GM23248 (cell line): ENCODE data around the gene ZDHHC14. TPM values are rescaled to one million over a fixed set of nuclear protein-coding genes. Genes with fewer than 3 reads are reported as not detected.

Experiments used
- DNase-seq: peaks from one replicate; pipeline ENCODE4 v3.0.0-alpha.2; 2015
- H2AFZ ChIP-seq: fragments of 200-600 bp; sonication (generic); 2 replicates; pipeline ENCODE4 v1.6.1; 2016; ENCODE audit warnings: antibody characterized with exemption
- H3F3A ChIP-seq: fragments of 200-600 bp; sonication (generic); 2 replicates; pipeline ENCODE4 v1.6.1; 2016; ENCODE audit warnings: mild to moderate bottlenecking, antibody characterized with exemption, mixed run types; ENCODE audit not compliant: insufficient read depth
- H3K27ac ChIP-seq: fragments of 200-600 bp; sonication (generic); 2 replicates; pipeline ENCODE4 v1.5.1; 2016; ENCODE audit warnings: mild to moderate bottlenecking
- H3K27me3 ChIP-seq: fragments of 200-600 bp; sonication (generic); replicated peaks from 2 replicates; pipeline ENCODE4 v1.6.1; 2016; ENCODE audit warnings: mild to moderate bottlenecking; ENCODE audit not compliant: insufficient read depth
- H3K36me3 ChIP-seq: fragments of 200-600 bp; sonication (generic); 2 replicates; pipeline ENCODE4 v1.6.1; 2016; ENCODE audit warnings: low read depth, mild to moderate bottlenecking
- H3K4me1 ChIP-seq: fragments of 200-600 bp; sonication (generic); 2 replicates; pipeline ENCODE4 v1.6.1; 2016; ENCODE audit warnings: mild to moderate bottlenecking; ENCODE audit not compliant: insufficient read depth
- H3K4me2 ChIP-seq: fragments of 200-600 bp; sonication (generic); one replicate; pipeline ENCODE4 v1.6.1; 2016; ENCODE audit warnings: mild to moderate bottlenecking; ENCODE audit not compliant: unreplicated experiment
- H3K4me3 ChIP-seq: fragments of 200-600 bp; sonication (generic); 2 replicates; pipeline ENCODE4 v1.5.1; 2016; ENCODE audit warnings: mild to moderate bottlenecking
- H3K79me2 ChIP-seq: fragments of 200-600 bp; sonication (generic); 2 replicates; pipeline ENCODE4 v1.6.1; 2016; ENCODE audit warnings: mild to moderate bottlenecking; ENCODE audit not compliant: insufficient read depth
- H3K9ac ChIP-seq: fragments of 200-600 bp; sonication (generic); 2 replicates; pipeline ENCODE4 v1.6.1; 2016; ENCODE audit warnings: mild to moderate bottlenecking
- H3K9me2 ChIP-seq: fragments of 200-600 bp; sonication (generic); 2 replicates; pipeline ENCODE4 v1.6.1; 2016; ENCODE audit warnings: mixed run types, mild to moderate bottlenecking, moderate library complexity; ENCODE audit not compliant: insufficient read depth
- H3K9me3 ChIP-seq: fragments of 200-600 bp; sonication (generic); one replicate; pipeline ENCODE4 v1.6.1; 2017; ENCODE audit warnings: low read depth
- H4K20me1 ChIP-seq: fragments of 200-600 bp; sonication (generic); 2 replicates; pipeline ENCODE4 v1.6.0; 2016; ENCODE audit not compliant: insufficient read depth
- EZH2 ChIP-seq: fragments of 200-600 bp; sonication (generic); IDR thresholded peaks from 2 replicates; pipeline ENCODE4 v1.6.1; 2018; ENCODE audit warnings: antibody characterized with exemption, mild to moderate bottlenecking; ENCODE audit not compliant: insufficient read depth, poor library complexity, severe bottlenecking
- EZH2phosphoT487 ChIP-seq: fragments of 200-600 bp; sonication (generic); IDR thresholded peaks from 2 replicates; pipeline ENCODE4 v1.6.1; 2018; ENCODE audit warnings: antibody characterized with exemption, moderate library complexity, mild to moderate bottlenecking, low read depth; ENCODE audit not compliant: insufficient read depth
- whole genome bisulfite sequencing, 2 experiments: methylation state at CpG; one replicate each; pipeline ENCODE4 v1.1.6; 2015 to 2017; ENCODE audit warnings: low lambda C conversion rate in 2 of 2, low coverage in 1 of 2; ENCODE audit errors: missing lambda C conversion rate in 2 of 2; 5-methylcytosine and 5-hydroxymethylcytosine counted together
- in situ Hi-C: fragments of 300-500 bp; cut with MboI; formaldehyde crosslinking; loops from 2 replicates; pipeline ENCODE4 v1.15.0; 2020
- polyA plus RNA-seq: library from polyadenylated mRNA; unstranded; fragments of >200 nt; fragmentation: Nextera tagmentation; extraction: Ambion mirVana; gene quantifications from 2 replicates; pipeline ENCODE4 v1.2.1, GENCODE V29; 2016
- total RNA-seq: library from RNA; depleted of rRNA; stranded (reverse); fragments of >200 nt; shearing (Covaris generic); gene quantifications from 2 replicates; pipeline ENCODE4 v1.2.3, GENCODE V29; 2014

ZDHHC14 gene
- total and polyA plus RNA-seq, 2 experiments from 2014 or later: 1.4 to 4.5 TPM

- Histone ChIP-seq H3K79me2 (no peaks in the 10 kb centered on the region), H3K9ac (no peak overlapping the region), H3K27ac (no peak overlapping the region), H3K9me3 (no peaks in the 10 kb centered on the region), H3K4me3 (no peak overlapping the region), H3K9me2 (no peaks in the 10 kb centered on the region), H4K20me1 (no peaks in the 10 kb centered on the region), H3K36me3 (no peaks in the 10 kb centered on the region), H3F3A (no peaks in the 10 kb centered on the region), H3K4me2 (no peak overlapping the region), H3K4me1 (no peaks in the 10 kb centered on the region), H3K27me3 (no peaks in the 10 kb centered on the region), H2AFZ (no peak overlapping the region)
- no peak for DNase-seq
- in situ Hi-C loops: no loop called here
- 92 to 96% methylated on average over 10 of the region's 10 CpGs for WGBS, 2 experiments
- TF ChIP-seq EZH2: no peak
- no peak for TF ChIP-seq EZH2phosphoT487
Observed at GRCh38 chr6:157493576-157493975, 112.6 kb downstream of the ZDHHC14 start.

DNA sequence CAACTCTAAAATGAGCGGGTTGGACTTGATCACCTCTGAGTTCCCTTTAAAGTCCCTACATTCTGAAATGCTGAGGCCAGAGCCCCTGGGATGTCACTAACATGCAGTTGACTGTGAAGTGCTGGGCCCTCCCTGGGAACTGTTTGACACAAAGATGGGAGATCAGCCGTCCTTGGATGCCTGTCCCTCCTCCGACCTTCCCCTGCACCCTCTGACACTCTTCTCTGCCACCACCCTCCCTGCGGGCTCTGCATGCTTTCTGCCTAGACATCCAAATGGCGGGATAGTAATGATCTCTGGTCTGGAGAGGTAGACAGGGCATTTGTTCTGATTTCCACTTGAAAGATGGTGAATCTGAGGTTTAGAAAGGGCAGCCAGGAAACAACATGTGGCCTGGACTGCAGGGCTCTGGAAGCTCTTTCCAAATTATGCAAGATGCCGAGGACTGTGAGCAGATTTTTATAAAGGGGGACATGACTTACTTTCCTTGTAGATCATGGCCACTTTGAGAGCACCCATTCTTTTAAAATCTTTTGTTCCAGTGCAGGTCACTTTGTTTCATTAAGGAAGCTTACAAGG lies 113.2 kb downstream of the ZDHHC14 start:
- Histone ChIP-seq H3K4me1 (no peaks in the 10 kb centered on the region), H3F3A (no peaks in the 10 kb centered on the region), H3K4me2 (no peak overlapping the region), H2AFZ (no peak overlapping the region), H4K20me1 (no peaks in the 10 kb centered on the region), H3K4me3 (no peak overlapping the region), H3K9me3 (no peaks in the 10 kb centered on the region), H3K9ac (no peak overlapping the region), H3K36me3 (no peaks in the 10 kb centered on the region), H3K27me3 (no peaks in the 10 kb centered on the region), H3K79me2 (no peaks in the 10 kb centered on the region), H3K27ac (no peak overlapping the region), H3K9me2 (no peaks in the 10 kb centered on the region)
- in situ Hi-C loops: no loop called here
- 69 to 73% methylated on average over 6 of the region's 6 CpGs for WGBS, 2 experiments
- DNase-seq: no peak
- TF ChIP-seq EZH2 (no peak), EZH2phosphoT487 (no peak)

DNA sequence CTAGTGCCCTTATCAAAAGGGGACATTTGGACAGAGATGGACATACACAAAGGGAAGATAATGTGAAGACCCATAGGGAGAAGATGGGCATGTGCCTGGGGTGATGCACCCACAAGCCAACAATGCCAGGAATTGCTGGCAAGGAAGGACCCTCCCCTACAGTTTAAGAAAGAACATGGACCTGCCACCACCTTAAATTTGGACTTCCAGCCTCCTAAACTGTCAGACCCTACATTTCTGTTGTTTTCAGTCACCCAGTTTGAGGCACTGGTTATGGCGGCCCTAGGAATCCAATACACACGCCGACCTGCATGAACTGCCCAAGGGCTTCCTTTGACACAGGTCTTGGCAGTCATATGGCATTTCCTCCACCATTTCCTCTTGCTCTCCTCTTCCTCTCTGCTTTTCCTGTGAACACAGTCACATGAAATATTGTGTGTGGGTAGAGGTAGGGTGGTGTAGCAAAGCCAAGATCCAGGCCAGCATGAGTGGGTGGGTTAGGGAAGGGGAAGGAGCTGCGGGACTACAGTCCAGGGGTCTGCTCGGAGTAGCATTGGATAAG lies 115.6 kb downstream of the ZDHHC14 start:
- no peak for TF ChIP-seq EZH2
- TF ChIP-seq EZH2phosphoT487: no peak
- Histone ChIP-seq H3K4me2 (no peak overlapping the region), H3K9ac (no peak overlapping the region), H3K27ac (no peak overlapping the region), H4K20me1 (no peaks in the 10 kb centered on the region), H3F3A (no peaks in the 10 kb centered on the region), H3K9me2 (no peaks in the 10 kb centered on the region), H3K36me3 (no peaks in the 10 kb centered on the region), H3K4me3 (no peak overlapping the region), H3K4me1 (no peaks in the 10 kb centered on the region), H2AFZ (no peak overlapping the region), H3K9me3 (no peaks in the 10 kb centered on the region), H3K27me3 (no peaks in the 10 kb centered on the region), H3K79me2 (no peaks in the 10 kb centered on the region)
- 97 to 98% methylated on average over 5 of the region's 5 CpGs for WGBS, 2 experiments
- in situ Hi-C loops: no loop called here
- no peak for DNase-seq

DNA sequence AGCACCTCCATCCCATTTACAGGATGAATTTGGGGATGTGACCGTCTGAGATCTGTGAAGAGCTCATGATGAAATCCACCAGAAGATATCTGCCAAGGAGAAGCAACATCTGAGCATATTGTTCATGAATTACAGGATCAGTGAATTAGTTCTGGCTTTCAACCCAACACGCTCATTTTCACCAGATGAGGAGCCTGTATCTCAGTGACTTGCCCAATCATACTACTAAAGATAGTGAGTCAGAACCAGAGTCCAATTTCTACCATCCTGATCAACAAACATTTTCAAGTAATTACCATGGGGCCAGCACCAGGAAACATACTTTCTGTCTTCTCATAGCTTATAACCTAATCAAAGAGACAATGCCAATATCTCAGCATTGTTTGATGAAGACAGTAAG lies 116.6 kb downstream of the ZDHHC14 start:
- Histone ChIP-seq H4K20me1 (no peaks in the 10 kb centered on the region), H3K9me2 (no peaks in the 10 kb centered on the region), H3K27ac (no peak overlapping the region), H3K4me3 (no peak overlapping the region), H2AFZ (no peak overlapping the region), H3K9ac (no peak overlapping the region), H3K27me3 (no peaks in the 10 kb centered on the region), H3K79me2 (no peaks in the 10 kb centered on the region), H3K4me1 (no peaks in the 10 kb centered on the region), H3K4me2 (no peak overlapping the region), H3K9me3 (no peaks in the 10 kb centered on the region), H3K36me3 (no peaks in the 10 kb centered on the region), H3F3A (no peaks in the 10 kb centered on the region)
- 95 to 98% methylated on average over 2 of the region's 2 CpGs for WGBS, 2 experiments
- in situ Hi-C loops: no loop called here
- TF ChIP-seq EZH2 (no peak), EZH2phosphoT487 (no peak)
- peak; percentile 10 for DNase-seq
